ENCODE data around the gene OSBPL10. TPM values are rescaled to one million over a fixed set of nuclear protein-coding genes. Genes with fewer than 3 reads are reported as not detected.

The OSBPL10 gene
- total and polyA plus RNA-seq, 2 of the 4 experiments (the other 2 are of a cell fraction), result 9.5 to 10.1 TPM

DNA sequence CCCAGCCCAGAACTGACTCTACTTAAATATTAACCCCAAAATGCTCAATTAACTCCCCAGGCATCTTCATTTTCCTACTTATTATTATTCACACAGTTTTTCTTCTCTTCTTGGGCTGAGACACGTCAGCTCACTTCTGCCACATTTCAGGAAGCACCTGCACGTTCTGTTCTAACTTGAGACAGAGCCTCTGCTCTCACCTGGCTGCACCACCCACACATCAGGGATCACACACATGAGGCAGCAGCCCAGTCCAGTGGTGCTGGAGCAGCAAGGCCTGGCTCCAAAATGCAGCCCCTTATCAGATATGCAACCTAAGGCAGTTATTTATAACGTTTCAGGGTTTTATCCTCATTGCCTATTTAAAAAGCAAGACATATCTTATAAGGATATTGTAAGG lies 127.5 kb downstream of the OSBPL10 start:
- ATAC-seq (ENCODE audit: low read depth) (no peak), DNase-seq (no peak)
- TF ChIP-seq MAFK (IDR thresholded peaks at IDR 0.05; ENCODE audit: low read depth, low read length), result no peak
- TF ChIP-seq, protein P1, sequence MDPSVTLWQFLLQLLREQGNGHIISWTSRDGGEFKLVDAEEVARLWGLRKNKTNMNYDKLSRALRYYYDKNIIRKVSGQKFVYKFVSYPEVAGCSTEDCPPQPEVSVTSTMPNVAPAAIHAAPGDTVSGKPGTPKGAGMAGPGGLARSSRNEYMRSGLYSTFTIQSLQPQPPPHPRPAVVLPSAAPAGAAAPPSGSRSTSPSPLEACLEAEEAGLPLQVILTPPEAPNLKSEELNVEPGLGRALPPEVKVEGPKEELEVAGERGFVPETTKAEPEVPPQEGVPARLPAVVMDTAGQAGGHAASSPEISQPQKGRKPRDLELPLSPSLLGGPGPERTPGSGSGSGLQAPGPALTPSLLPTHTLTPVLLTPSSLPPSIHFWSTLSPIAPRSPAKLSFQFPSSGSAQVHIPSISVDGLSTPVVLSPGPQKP (IDR thresholded peaks at IDR 0.05; ENCODE audit: borderline replicate concordance, low read depth, low read length), result no peak
- no peak for TF ChIP-seq MAZ (IDR thresholded peaks at IDR 0.05; ENCODE audit: borderline replicate concordance, low read depth, low read length)
- no peak for TF ChIP-seq RAD21 (IDR thresholded peaks at IDR 0.05; ENCODE audit: low read length)
- no peak for TF ChIP-seq CHD1 (IDR thresholded peaks at IDR 0.05; ENCODE audit: low read depth, low read length)
- H3K4me1 ChIP-seq (ENCODE audit: control insufficient read depth, insufficient read depth, low read length), result no peaks in the 10 kb centered on the region
- BruUV-seq (replicated peaks), result no TSS peak
- intact Hi-C loops (cut with micrococcal nuclease) (no loop called here), in situ Hi-C loops (cut with MboI; ENCODE audit: low sequenced_read_pairs) (no loop called here), dilution Hi-C loops (cut with HindIII; ENCODE audit: low sequenced_read_pairs, unreplicated experiment) (no loop called here)
- H3K79me1 ChIP-seq (ENCODE audit: low read depth in 1 of 2, low read length in 2 of 2), result no peaks in the 10 kb centered on the region
- no peak overlapping the region for H2AK9ac ChIP-seq (replicated peaks; ENCODE audit: low read depth, low read length, poor library complexity)
- no peaks in the 10 kb centered on the region for H4K20me1 ChIP-seq (ENCODE audit: insufficient read depth, low read length)
- no peaks in the 10 kb centered on the region for H3K9me3 ChIP-seq (ENCODE audit: control insufficient read depth, insufficient read depth, low read length)
- H4K8ac ChIP-seq (ENCODE audit: low read depth in 2 of 2, low read length in 2 of 2), result no peak overlapping the region
- H3K36me3 ChIP-seq (ENCODE audit: control insufficient read depth, insufficient read depth, low read length), result no peaks in the 10 kb centered on the region
- H3K23ac ChIP-seq (ENCODE audit: low read depth, low read length), result no peak overlapping the region
- POLR2A ChIA-PET (ENCODE audit: unreplicated experiment), result no interaction called here
- H3K14ac ChIP-seq (replicated peaks; ENCODE audit: low read depth, low read length), result no peak overlapping the region
- H2AK5ac ChIP-seq (ENCODE audit: low read depth, low read length), result no peak overlapping the region
- no peak overlapping the region for H3K18ac ChIP-seq (ENCODE audit: low read depth, low read length)
- 72% methylated on average over 2 of the region's 3 CpGs; no CpG with 5 or more reads in 1 of the 2 experiments for WGBS, 2 experiments (ENCODE audit: extremely low coverage in 2 of 2, insufficient read length in 1 of 2)
- H3K56ac ChIP-seq (ENCODE audit: extremely low read depth, insufficient read depth, low read length), result no peak overlapping the region
- no peak overlapping the region for H2BK120ac ChIP-seq (ENCODE audit: low read depth, low read length)
- H2AFZ ChIP-seq (replicated peaks; ENCODE audit: low read length, poor library complexity), result no peak overlapping the region
- no peak overlapping the region for H3K27ac ChIP-seq (ENCODE audit: insufficient read depth, low read length)
- H2BK20ac ChIP-seq (ENCODE audit: low read depth, low read length), result no peak overlapping the region
- H4K5ac ChIP-seq (ENCODE audit: low read depth, low read length), result no peak overlapping the region
- H3K9ac ChIP-seq (ENCODE audit: low read depth, low read length), result no peak overlapping the region
- no peaks in the 10 kb centered on the region for H3K27me3 ChIP-seq (ENCODE audit: control insufficient read depth, insufficient read depth, low read length)
- CTCF ChIA-PET, result no interaction called here
- no peak overlapping the region for H4K91ac ChIP-seq (ENCODE audit: insufficient read depth, low read depth, low read length)
- no peak overlapping the region for H2BK15ac ChIP-seq (ENCODE audit: low read depth, low read length)
- no peak overlapping the region for H3K4me2 ChIP-seq (ENCODE audit: low read depth, low read length)
- peaks cover 3% of the 10 kb centered on the region; the same call in 1 of the 2 replicates for H3K9me1 ChIP-seq (ENCODE audit: insufficient read depth, low read length)
- H2BK5ac ChIP-seq (ENCODE audit: low read depth, low read length, poor library complexity, severe bottlenecking), result no peak overlapping the region
- no peak overlapping the region for H3K4me3 ChIP-seq (ENCODE audit: insufficient read depth, low read depth, low read length)
- H3K4ac ChIP-seq (ENCODE audit: low read depth, low read length), result no peak overlapping the region
